GM18526 (cell line): ENCODE data around the gene CUX1.

ENCODE experiments used
- POLR2A ChIP-seq: IDR thresholded peaks from 3 replicates; pipeline ENCODE4 v1.6.1; 2011; ENCODE audit not compliant: insufficient read length; ENCODE audit errors: extremely low read depth

CUX1 gene

DNA sequence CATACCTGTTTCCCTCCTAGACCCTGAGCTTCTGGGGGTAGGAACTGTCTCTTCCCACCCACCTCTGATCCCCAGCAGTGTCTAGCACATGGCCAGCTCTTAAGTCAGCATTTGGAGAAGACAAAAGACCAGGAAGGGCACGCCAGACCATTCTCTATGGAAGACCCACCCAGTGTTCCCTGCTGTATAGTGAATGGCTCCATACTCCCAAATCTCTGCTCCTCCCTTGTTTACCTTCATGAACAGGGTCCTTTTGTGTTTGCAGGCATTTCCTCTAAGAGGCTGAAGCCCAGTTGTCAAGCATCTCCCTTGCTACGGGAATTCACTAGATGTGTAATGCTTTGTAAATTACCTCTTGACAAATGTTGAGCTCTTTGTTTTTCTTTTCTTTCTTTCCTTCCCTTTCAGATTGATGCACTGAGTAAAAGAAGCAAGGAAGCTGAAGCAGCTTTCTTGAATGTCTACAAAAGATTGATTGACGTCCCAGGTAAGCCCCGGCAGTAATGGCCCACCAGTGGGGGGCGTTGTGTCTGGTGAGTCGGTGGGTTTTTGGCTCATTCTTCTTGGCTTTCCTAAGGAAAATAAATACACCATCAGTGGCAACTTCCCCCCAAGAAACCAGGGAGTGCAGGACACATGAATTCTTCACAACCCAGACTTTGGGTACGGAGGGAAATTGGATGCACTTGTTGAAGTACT, 252.7 kb downstream of the CUX1 start:
- no peak for TF ChIP-seq POLR2A

DNA sequence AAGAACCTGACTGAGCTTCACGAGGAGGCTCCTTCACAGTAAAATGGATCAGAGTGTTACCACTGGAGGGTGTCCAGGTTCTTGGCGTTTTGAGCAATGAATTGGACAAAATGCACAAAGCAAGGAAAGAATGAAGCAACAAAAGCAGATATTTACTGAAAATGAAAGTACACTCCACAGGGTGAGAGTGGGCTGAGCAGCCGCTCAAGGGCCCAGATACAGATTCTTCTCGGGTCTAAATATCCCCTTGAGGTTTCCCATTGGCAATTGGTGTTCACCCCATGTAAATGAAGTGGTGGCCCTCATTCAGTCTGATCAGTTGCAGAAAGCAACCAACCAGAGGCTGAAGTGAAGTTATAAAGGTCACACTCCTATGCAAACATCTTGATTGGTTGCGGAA, 254.6 kb downstream of the CUX1 start:
- no peak for TF ChIP-seq POLR2A

DNA sequence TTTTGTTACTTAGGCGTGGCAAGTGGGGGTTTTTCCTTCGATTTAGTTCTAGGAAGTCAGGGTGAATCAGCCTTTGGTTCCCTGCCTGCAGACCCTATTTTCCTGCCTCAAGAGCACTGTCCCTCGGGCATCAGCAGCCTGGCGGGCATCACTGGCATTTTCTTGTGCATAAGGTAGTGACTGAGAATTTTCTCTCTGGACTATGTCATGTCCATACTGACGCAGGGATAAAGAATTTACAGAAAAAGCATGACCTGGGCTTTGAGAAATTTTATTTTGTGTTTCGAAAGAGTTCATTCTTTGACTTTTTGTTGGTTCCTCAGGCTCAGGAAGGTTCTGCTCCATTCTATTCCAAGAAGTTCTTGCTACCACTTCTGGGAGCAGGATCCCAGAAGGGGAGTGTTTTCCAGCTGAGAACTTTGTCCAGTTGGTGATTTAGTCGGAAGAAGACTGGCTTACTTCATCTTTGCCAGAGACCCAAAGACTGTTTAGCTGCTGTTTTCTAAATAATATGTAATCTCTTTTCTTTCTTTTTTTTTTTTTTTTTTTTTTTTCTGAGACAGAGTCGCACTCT, 255.3 kb downstream of the CUX1 start:
- TF ChIP-seq POLR2A: no peak

DNA sequence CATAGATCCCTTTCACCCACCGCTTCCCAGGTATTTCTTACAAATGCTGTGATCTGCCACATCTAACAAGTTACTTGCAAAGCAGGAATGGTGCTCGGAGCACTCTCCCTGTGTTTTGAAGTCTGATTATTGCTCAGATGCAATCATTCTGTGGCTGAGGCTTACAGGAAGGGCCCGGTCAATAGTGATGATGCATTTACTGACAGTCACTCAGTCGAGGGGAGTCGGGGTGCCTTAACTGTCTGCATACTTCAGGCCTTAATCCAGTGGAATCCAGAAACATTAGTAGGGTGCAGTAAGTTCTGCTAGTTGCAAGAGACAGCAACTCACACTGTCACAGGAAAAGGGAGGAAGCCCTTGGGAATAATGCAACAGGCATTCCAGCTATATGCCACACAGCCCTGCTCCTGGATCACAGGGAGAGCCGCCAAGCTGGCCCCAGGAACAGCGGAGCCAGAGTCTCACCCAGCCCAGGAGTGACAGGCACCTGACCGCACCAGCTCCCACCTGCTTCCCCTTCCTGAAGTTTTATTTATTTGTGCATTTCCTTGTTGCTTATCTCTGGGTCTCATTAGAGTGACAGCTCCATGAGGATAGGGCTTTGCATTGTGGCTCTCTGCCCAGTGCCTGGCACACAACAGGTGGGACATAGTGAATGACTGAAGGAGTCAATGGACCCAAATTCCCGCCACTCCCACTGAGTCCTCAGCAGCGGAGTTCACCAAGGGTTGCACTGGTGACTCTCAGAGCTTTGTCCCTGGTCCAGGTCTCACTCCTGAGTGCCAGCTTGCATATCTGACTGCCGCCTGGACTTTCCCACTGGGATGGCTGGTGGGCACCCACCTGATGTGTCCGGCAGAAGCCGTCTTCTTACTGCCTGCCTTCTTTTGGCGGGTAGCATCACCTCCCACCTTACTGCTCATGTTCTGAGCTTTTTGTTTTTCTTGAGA, 256.8 kb downstream of the CUX1 start:
- no peak for TF ChIP-seq POLR2A

DNA sequence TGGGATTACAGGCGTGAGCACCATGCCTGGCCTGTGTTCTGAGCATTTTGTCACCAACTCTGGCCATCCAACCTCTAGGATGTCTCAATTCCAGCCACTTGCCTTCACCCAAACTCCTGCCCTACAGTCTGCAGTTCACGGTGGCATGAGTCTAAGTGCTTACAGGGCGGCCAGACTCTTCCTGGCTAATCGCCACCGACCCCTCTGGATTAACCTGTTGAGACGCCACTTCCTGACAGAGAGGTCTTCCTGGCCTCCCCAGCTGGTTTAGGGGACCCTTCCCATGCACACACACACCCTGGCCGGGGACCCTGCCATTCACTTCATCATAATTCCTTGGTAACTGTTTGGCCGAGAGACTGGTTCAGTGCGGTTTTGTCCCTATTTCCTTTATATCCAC, 257.7 kb downstream of the CUX1 start:
- no peak for TF ChIP-seq POLR2A

DNA sequence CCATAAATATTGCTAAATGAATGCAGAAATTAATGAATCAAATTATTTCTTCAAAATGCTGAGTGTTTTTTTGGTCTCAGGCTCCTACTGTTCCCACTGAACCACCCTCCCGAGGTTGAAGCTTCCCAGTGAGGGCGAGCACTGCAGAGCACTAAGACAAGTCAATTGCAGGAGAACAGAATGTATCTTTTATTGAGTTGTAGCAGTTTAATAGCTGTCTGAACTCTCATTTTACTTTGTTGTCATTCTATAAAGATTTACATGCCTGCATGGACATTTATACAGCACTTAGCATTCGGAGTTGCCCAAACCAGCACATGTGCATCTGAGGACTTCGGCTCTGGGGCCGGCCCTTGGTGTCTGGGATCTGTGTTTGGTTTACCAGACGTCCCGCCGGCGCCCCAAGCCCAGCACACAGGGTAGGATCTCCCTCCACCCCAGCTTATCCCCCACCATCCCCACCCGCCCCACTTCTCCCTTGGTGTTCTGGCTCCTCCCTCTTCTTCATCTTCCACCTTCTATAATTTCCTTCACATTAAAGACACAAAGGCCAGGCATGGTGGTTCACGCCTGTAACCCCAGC, 258.2 kb downstream of the CUX1 start:
- TF ChIP-seq POLR2A: no peak

DNA sequence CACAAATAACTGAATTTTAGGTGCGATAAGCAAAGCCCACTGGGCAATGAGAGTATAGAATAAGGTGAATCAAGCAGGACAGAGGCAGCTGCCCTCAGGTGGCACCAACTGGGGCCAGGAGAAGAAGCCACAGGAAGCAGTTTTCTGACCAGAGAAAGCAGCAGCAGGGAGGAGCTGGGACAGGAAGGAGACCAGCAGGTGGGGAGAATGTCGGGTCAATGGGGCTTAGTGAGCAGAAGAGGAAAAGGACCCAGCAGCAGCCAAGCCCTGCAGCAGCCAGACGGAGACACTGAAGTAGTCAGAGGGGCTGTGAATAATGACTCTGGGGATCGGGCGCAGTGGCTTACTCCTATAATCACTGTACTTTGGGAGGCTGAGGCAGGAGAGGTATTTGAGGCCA, 259.7 kb downstream of the CUX1 start:
- TF ChIP-seq POLR2A: no peak

DNA sequence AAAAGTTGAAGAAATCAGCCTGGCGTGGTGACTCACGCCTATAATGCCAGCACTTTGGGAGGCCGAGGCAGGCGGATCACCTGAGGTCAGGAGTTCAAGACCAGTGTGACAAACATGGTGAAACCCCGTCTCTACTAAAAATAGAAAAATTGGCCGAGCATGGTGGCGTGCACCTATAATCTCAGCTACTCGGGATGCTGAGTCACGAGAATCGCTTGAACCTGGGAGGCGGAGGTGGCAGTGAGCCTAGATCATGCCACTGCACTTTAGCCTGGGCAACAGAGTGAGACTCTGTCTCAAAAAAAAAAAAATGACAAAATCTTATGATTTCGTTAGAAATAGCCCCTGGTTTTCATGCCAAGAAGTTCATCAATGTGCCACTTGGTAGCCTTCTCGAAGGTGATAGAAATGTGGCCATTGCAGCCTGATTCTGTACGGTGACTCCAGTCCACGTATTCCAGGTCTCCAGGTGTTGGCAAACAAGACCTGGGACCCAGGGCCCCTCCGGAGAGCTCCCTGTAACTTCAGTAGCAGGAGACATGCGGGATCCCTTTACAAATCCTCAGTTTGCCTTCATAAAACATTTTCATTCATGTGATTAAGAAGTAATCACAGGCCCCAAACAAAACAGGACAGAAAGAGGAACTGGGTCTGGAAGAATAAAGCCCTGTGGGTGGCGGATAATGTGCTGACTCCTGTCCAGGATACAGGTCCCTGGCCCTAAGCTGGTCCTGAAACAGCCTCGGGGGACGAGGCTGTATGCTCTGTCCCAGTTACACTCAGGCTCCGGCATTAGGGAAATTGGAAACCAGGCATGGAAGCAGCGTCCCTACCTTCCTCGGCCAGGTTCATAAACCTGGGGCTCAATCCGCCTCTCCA, 262.0 kb downstream of the CUX1 start:
- TF ChIP-seq POLR2A: no peak

DNA sequence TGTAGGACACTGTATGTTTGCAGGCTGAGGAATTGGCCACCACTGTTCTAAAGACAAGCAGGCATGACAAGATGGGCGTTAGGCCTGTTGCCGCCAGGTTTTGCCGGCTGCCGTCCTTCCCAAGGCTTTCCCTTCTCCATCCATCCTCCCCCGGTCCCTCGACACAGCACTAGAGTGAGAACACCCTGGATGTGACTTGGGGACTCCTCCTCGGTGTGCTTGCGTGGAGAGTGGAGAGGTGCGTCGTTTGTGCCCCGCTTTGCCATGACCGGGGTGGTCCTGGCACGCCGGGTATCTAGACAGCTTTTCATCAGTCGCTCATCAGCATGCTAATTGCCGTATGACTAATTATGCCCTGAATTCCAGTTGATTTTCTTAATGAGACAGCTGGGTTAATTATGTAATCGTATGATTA, 262.6 kb downstream of the CUX1 start:
- no peak for TF ChIP-seq POLR2A

DNA sequence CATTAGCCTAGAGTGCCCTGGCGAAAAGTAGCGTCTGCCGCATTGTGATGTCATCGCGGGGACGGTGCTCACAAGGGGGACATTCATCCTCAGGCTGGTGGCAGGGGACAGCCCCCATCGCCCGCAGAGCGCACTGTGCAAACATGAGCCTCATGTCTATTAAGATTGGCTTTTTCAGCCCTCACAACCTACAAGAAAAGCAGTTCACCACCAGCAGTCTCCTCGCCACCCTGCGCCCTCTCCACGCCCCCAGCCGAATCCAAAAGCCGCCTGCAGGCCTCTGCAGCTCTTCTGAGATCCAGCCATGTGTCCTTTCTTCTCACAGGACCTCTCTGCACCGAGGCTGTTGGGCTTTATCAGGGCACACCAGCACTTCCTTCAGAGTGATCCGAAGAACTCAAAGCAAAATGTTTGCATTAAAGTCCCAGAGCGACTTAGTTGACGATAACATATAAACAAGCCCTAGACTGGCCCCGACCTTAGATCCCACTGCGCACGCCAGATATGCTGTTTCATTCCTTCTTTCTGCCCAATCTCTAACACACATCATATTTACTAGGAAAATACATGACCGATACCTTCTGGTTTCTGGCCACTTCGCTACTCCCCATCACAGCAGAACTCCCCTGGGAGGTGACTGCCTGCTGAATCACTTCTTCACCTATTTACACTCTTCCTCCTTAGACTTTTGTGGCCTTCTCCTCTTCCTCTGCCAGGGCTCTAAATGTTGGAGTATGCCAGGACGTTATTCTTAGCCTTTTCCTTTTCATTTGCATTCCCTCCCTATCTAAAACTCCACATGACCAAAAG, 263.2 kb downstream of the CUX1 start:
- no peak for TF ChIP-seq POLR2A

DNA sequence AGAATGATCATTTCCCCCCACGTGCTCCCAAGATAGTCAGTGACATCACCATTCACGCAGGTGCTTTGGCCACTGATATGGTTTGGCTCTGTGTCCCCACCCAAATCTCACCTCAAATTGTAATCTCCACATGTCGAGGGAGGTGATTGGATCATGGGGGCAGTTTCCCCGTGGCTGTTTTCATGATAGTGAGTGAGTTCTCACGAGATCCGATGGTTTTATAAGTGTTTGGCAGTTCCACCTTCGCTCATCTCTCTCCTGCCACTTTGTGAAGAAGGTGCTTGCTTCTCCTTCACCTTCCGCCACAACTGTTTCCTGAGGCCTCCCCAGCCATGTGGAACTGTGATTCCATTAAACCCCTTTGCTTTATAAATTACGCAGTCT, 263.8 kb downstream of the CUX1 start:
- no peak for TF ChIP-seq POLR2A

DNA sequence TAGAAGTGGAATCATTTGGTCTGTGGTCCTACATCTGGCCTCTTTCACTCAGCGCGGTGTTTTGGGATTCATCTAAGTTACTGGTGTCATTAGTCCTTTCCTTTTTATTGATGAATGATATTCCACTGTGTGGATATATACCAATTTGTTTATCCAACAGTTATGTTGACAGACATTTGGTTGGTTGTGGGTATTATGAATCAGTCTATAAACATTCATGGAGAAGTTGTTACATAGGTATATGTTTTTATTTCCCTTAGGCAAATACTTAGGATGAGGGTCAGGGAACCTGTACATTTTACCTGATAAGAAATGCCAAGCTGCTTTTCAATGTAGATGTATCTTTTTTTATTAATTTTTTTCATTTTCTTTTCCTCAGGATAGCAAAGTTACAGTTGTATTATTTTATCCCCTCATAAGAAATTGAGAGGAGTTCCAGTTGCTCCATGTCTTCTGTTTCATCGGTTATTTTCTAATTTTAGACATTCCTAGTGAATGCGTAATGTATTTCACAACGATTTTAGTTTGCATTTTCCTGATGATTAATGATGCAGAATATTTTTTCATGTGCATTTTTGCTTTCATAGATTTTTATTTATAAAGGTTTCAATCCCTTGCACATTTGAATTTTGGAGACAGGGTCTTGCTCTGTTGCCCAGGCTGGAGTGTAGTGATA, 265.4 kb downstream of the CUX1 start:
- no peak for TF ChIP-seq POLR2A

DNA sequence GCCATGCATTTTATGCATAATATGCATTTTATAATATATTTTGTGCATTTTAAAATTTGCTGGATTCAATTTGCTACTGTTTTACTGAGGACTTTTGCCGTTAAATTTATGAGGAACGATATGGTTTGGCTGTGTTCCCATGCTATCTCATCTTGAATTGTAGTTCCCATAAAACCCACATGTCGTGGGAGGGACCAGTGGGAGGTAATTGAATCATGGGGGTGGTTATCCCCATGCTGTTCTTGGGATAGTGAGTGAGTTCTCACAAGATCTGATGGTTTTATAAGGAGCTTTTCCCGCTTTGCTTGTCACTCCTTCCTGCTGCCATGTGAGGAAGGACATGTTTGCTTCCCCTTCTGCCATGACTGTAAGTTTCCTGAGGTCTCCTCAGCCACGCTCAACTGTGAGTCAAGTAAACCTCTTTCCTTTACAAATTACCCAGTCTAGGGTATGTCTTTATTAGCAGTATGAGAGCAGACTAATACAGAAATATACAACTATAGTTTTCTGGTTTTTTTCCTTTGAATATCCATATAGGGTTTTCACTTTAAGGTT, 267.9 kb downstream of the CUX1 start:
- TF ChIP-seq POLR2A: no peak
